ENCODE data around the gene TATDN3. TPM values are rescaled to one million over a fixed set of nuclear protein-coding genes. Genes with fewer than 3 reads are reported as not detected.

The TATDN3 gene
- total and polyA plus RNA-seq, 9 of the 15 experiments (the other 6 are each of a cell fraction or from before 2014, with no cell fraction given) = 18.3 to 79.9 (median 28.2) TPM

- TF ChIP-seq ZNF780A (CRISPR knock-in tag; IDR thresholded peaks at IDR 0.05) (no peak), MTA2 (IDR thresholded peaks at IDR 0.05; ENCODE audit: low read depth) (no peak)
These were observed 34.2 kb downstream of the TATDN3 start (continued) for GRCh38 chr1:212825798-212826452.

DNA sequence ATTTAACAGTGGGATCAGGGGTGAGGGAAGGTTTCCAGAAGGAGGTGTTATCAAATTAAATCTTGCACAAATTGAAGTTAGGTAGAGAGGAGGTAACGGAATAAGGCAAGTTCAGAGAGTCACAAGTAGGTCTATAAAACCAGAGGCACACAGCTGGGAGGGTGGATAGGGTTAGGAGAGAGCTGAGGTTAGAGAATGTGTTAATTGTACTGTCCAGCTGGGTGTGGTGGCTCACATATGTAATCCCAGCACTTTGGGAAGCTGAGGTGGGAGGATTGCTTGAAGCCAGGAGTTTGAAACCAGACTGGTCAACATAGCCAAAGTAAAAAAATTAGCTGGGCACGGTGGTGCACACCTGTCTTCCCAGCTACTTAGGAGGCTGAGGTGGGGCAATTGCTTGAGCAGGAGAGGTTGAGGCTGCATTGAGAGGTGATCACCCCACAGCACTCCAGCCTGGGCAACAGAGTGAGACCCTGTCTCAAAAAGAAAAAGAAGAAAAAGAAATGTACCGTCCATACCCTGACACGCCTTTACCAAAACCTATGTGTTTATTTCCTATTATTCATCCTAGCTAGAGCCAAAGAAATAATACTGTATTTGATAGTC lies 35.6 kb downstream of the TATDN3 start:
- TF ChIP-seq SRSF7 (optimal IDR thresholded peaks at IDR 0.05; ENCODE audit: low read depth, low read length) (no peak), JUN (IDR thresholded peaks at IDR 0.05; ENCODE audit: borderline replicate concordance, low read depth, low read length) (no peak), JUN (CRISPR knock-in tag; IDR thresholded peaks at IDR 0.05; ENCODE audit: borderline replicate concordance) (no peak), ZNF354B (CRISPR knock-in tag; IDR thresholded peaks at IDR 0.05) (no peak), ELF1 (tag; IDR thresholded peaks at IDR 0.05) (no peak), NFE2 (IDR thresholded peaks at IDR 0.05; ENCODE audit: low read depth) (no peak), DPF2 (IDR thresholded peaks at IDR 0.05) (no peak), FOXM1 (IDR thresholded peaks at IDR 0.05; ENCODE audit: low read depth) (no peak), FOXM1 (CRISPR knock-in tag; IDR thresholded peaks at IDR 0.05; ENCODE audit: low read depth) (no peak)
- TF ChIP-seq, protein P1, sequence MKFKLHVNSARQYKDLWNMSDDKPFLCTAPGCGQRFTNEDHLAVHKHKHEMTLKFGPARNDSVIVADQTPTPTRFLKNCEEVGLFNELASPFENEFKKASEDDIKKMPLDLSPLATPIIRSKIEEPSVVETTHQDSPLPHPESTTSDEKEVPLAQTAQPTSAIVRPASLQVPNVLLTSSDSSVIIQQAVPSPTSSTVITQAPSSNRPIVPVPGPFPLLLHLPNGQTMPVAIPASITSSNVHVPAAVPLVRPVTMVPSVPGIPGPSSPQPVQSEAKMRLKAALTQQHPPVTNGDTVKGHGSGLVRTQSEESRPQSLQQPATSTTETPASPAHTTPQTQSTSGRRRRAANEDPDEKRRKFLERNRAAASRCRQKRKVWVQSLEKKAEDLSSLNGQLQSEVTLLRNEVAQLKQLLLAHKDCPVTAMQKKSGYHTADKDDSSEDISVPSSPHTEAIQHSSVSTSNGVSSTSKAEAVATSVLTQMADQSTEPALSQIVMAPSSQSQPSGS (CRISPR knock-in tag; IDR thresholded peaks at IDR 0.05) = no peak
- ChIA-PET CTCF (ENCODE audit: low intra/inter-chr PET ratio) (no interaction called here), POLR2A (interaction anchor here (0.6 to 0.9 kb wide), 4 partner anchors 12 to 59 kb away, joined by 3 to 5 read pairs (median 3); partner anchors contain the start of gene FLVCR1)
- intact Hi-C loops (cut with micrococcal nuclease) (no loop called here), in situ Hi-C loops (cut with MboI) (no loop called here)
- Histone ChIP-seq H4K20me1 (replicated peaks; ENCODE audit: control insufficient read depth, insufficient read depth, low read length) (no peaks in the 10 kb centered on the region), H3K79me2 (ENCODE audit: control insufficient read depth, insufficient read depth, low read length) (no peaks in the 10 kb centered on the region), H3K9me1 (ENCODE audit: control insufficient read depth, insufficient read depth, low read length) (no peaks in the 10 kb centered on the region), H2AFZ (ENCODE audit: low read depth, low read length) (no peak overlapping the region), H3K27me3 (ENCODE audit: control insufficient read depth in 2 of 2, insufficient read depth in 2 of 2, low read length in 2 of 2) (0 out of 5 replicates have a peak, but pooled peaks cover 0 to 4% of the 10 kb centered on the region in 2 experiments), H3K4me1 (replicated peaks in 1 of 2; ENCODE audit: control insufficient read depth in 2 of 2, insufficient read depth in 2 of 2, low read length in 2 of 2) (no peaks in the 10 kb centered on the region; a peak in 1 of 5 replicates), H3K9ac (ENCODE audit: insufficient read depth in 1 of 2, low read depth in 2 of 2, low read length in 2 of 2) (no peak overlapping the region), H3K27ac (ENCODE audit: extremely low read depth, low read depth, low read length) (no peak overlapping the region), H3K4me3 (no peak overlapping the region), H3K36me3 (ENCODE audit: control insufficient read depth, insufficient read depth, low read length) (no peaks in the 10 kb centered on the region), H3K9me3 (replicated peaks; ENCODE audit: control insufficient read depth, insufficient read depth, low read depth, low read length) (peaks cover 9% of the 10 kb centered on the region), H3K4me2 (ENCODE audit: insufficient read depth, low read length) (no peak overlapping the region)
- no peak for FAIRE-seq
- no peak for ATAC-seq
- no peak for DNase-seq (ENCODE audit: extremely low read depth in 1 of 4, low spot score in 3 of 4)
- 36% methylated on average over 4 of the region's 4 CpGs for WGBS (ENCODE audit: insufficient coverage, low coverage, missing lambda C conversion rate)
- BruUV-seq (replicated peaks) = no TSS peak
